Measurements from ENCODE around the gene TMEM145.

The TMEM145 gene

GRCh38 chr19:42352301-42353259, 39.5 kb downstream of the TMEM145 start:
- TF ChIP-seq CTCF (IDR thresholded peaks at IDR 0.05; ENCODE audit: low read depth, low read length), result no peak

GRCh38 chr19:42353341-42354015, 40.4 kb downstream of the TMEM145 start:
- DNase-seq (ENCODE audit: extremely low read depth, low read depth), result no peak
- TF ChIP-seq CTCF (IDR thresholded peaks at IDR 0.05; ENCODE audit: low read depth, low read length), result no peak

More at GRCh38 chr19:42352301-42353259, 39.5 kb downstream of the TMEM145 start:
- no peak for DNase-seq (ENCODE audit: extremely low read depth, low read depth)

- TF ChIP-seq CTCF (IDR thresholded peaks at IDR 0.05; ENCODE audit: low read depth, low read length), result no peak
- no peak for DNase-seq (ENCODE audit: extremely low read depth, low read depth)
Measured at GRCh38 chr19:42355896-42356295, 42.8 kb downstream of the TMEM145 start.

- no peak for DNase-seq (ENCODE audit: extremely low read depth, low read depth)
- TF ChIP-seq CTCF (IDR thresholded peaks at IDR 0.05; ENCODE audit: low read depth, low read length), result no peak
Measured at GRCh38 chr19:42356686-42357085, 43.6 kb downstream of the TMEM145 start.

GRCh38 chr19:42357290-42357689, 44.2 kb downstream of the TMEM145 start:
- no peak for DNase-seq (ENCODE audit: extremely low read depth, low read depth)
- TF ChIP-seq CTCF (IDR thresholded peaks at IDR 0.05; ENCODE audit: low read depth, low read length), result no peak

GRCh38 chr19:42360787-42361544, 47.9 kb downstream of the TMEM145 start:
- no peak for TF ChIP-seq CTCF (IDR thresholded peaks at IDR 0.05; ENCODE audit: low read depth, low read length)
- no peak for DNase-seq (ENCODE audit: extremely low read depth, low read depth)

Data from AG09319 (cell line).